Muscle layer of duodenum (tissue), 2 donors: Measurements from ENCODE around the gene TBL2.
"Not testable (repeated sequence)": the region's sequence is repeated elsewhere in the genome, so short reads cannot be mapped to it uniquely, and the experiment has no call there.

Source experiments
- H3K27ac ChIP-seq: one replicate; pipeline ENCODE4 v1.7.0; 2013; ENCODE audit warnings: mild to moderate bottlenecking, low read length
- H3K27me3 ChIP-seq: one replicate; pipeline ENCODE4 v1.7.0; 2013; ENCODE audit warnings: low read depth, mild to moderate bottlenecking, control low read depth, low read length
- H3K36me3 ChIP-seq, 2 donors: one replicate each; pipeline ENCODE4 v1.7.0; 2013; ENCODE audit warnings: low read length in 2 of 2, control low read depth in 1 of 2, mild to moderate bottlenecking in 1 of 2; ENCODE audit not compliant: insufficient read depth in 2 of 2, control insufficient read depth in 1 of 2
- H3K4me1 ChIP-seq, 2 donors: one replicate each; pipeline ENCODE4 v1.7.0; 2013; ENCODE audit warnings: low read length in 2 of 2, mild to moderate bottlenecking in 2 of 2, control low read depth in 1 of 2, moderate library complexity in 1 of 2; ENCODE audit not compliant: insufficient read depth in 2 of 2, control insufficient read depth in 1 of 2
- H3K4me3 ChIP-seq, 2 donors: one replicate each; pipeline ENCODE4 v1.7.0; 2013; ENCODE audit warnings: low read length in 2 of 2, low read depth in 1 of 2, mild to moderate bottlenecking in 1 of 2
- H3K9me3 ChIP-seq, 2 donors: one replicate each; pipeline ENCODE4 v1.7.0; 2013; ENCODE audit warnings: low read length in 2 of 2, control low read depth in 1 of 2, mild to moderate bottlenecking in 1 of 2; ENCODE audit not compliant: control insufficient read depth in 1 of 2
- donor health status: healthy.

Gene TBL2

GRCh38 chr7:73541722-73542121 lies 36.7 kb downstream of the TBL2 start:
- H3K27ac ChIP-seq = no peak overlapping the region
- peaks cover 48 to 58% of the 10 kb centered on the region in 2 donors for H3K36me3 ChIP-seq
- H3K27me3 ChIP-seq = no peaks in the 10 kb centered on the region
- H3K4me3 ChIP-seq = no peak overlapping the region
- H3K4me1 ChIP-seq = no peaks in the 10 kb centered on the region
- H3K9me3 ChIP-seq = no peaks in the 10 kb centered on the region

- H3K4me1 ChIP-seq = no peaks in the 10 kb centered on the region
- no peaks in the 10 kb centered on the region for H3K27me3 ChIP-seq
Measured at GRCh38 chr7:73539709-73540108, 38.7 kb downstream of the TBL2 start.

GRCh38 chr7:73538510-73538909 lies 39.9 kb downstream of the TBL2 start:
- H3K27ac ChIP-seq, H3K9me3 ChIP-seq, H3K4me3 ChIP-seq, H3K4me1 ChIP-seq, H3K27me3 ChIP-seq: not testable (repeated sequence)
- peaks cover 53 to 71% of the 10 kb centered on the region in 2 donors for H3K36me3 ChIP-seq

More at GRCh38 chr7:73539709-73540108, 38.7 kb downstream of the TBL2 start:
- Histone ChIP-seq H3K9me3 (no peaks in the 10 kb centered on the region), H3K36me3 (peaks cover 58 to 68% of the 10 kb centered on the region in 2 donors), H3K4me3 (no peak overlapping the region), H3K27ac (no peak overlapping the region)

DNA sequence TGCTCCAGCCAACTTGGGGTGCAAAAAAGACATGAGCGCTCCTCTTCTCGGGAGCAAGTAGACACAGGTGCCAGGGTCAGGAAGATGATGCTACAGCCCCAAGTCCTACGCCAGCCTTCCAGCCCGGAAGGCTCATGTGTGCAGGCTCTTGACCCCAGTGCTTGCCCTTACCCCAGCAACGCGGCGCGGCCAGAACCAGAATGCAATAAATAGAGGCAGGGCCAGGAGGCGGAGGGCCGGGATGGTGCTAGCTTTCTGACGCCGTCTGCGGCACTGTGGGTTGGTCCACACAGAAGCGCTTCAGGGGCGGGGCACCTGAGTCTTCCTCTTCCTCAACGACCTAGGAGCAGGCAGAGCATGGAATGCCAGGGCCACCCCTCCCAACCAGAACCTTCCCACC lies 41.3 kb downstream of the TBL2 start:
- Histone ChIP-seq H3K4me3 (no peak overlapping the region), H3K4me1 (no peaks in the 10 kb centered on the region), H3K27me3 (no peaks in the 10 kb centered on the region), H3K9me3 (no peaks in the 10 kb centered on the region), H3K36me3 (peaks cover 44 to 64% of the 10 kb centered on the region in 2 donors), H3K27ac (no peak overlapping the region)

- Histone ChIP-seq H3K4me3 (no peak overlapping the region), H3K27me3 (no peaks in the 10 kb centered on the region), H3K4me1 (no peaks in the 10 kb centered on the region), H3K27ac (no peak overlapping the region), H3K36me3 (peaks cover 38 to 58% of the 10 kb centered on the region in 2 donors), H3K9me3 (no peaks in the 10 kb centered on the region)
Measured at GRCh38 chr7:73536479-73536878, 41.9 kb downstream of the TBL2 start.

DNA sequence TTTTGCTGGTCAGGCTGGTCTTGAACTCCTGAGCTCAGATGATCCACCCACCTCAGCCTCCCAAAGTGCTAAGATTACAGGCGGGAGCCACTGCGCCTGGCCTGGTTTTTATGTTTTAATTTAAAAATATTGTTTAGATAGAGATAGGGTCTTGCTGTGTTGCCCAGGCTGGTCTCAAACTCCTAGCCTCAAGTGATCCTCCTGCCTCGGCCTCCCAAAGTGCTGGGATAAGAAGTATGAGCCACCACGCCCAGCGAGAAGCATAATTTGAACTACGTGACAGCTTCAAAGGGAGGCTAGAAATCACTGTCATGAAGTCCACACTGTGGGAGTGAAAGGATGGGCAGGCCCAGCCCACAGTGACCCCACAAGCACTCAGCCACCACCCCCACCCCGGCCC lies 42.5 kb downstream of the TBL2 start:
- not testable (repeated sequence) for H3K27ac ChIP-seq, H3K9me3 ChIP-seq, H3K4me3 ChIP-seq, H3K4me1 ChIP-seq, H3K27me3 ChIP-seq
- peaks cover 38 to 57% of the 10 kb centered on the region in 2 donors for H3K36me3 ChIP-seq

DNA sequence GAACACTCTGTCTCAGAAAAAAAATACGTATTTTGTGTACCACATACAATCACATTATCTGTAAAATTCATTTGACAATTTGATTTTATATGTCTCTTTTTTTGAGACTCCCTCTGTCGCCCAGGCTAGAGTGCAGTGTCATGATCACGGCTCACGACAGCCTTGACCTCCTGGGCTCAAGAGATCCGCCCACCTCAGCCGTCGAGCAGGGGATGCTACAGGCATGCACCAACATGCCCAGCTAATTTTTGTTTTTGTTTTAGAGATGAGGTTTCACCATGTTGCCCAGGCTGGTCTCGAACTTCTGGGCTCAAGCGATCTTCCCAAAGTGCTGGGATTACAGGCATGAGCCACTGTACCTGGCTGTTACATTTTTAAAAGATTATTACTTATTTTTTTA lies 44.6 kb downstream of the TBL2 start:
- H3K4me1 ChIP-seq = no peaks in the 10 kb centered on the region
- peaks cover 25 to 41% of the 10 kb centered on the region in 2 donors for H3K36me3 ChIP-seq
- H3K4me3 ChIP-seq = no peak overlapping the region
- H3K9me3 ChIP-seq = no peaks in the 10 kb centered on the region
- no peak overlapping the region for H3K27ac ChIP-seq
- H3K27me3 ChIP-seq = no peaks in the 10 kb centered on the region

- no peaks in the 10 kb centered on the region for H3K9me3 ChIP-seq
- peaks cover 14 to 27% of the 10 kb centered on the region in 2 donors for H3K36me3 ChIP-seq
- no peaks in the 10 kb centered on the region for H3K4me1 ChIP-seq
Measured at GRCh38 chr7:73532224-73532623, 46.2 kb downstream of the TBL2 start.

DNA sequence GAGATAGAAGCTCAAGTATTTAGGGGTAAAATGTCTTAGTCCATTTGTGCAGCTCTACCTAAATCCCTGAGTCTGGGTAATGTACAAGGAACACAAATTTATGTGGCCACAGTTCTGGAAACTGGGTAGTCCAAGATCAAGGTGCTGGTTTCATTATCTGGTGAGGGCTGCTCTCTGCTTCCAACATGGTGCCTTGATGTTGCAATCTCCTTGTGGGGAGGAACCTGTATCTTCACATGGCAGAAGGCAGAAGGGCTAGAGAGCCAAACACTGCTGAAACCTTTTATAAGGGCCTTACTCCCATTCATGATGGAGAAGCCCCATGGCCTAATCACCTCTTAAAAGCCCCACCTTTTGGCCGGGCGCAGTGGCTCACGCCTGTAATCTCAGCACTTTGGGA lies 47.6 kb downstream of the TBL2 start:
- H3K27me3 ChIP-seq = no peaks in the 10 kb centered on the region
- no peaks in the 10 kb centered on the region for H3K4me1 ChIP-seq
- H3K4me3 ChIP-seq = no peak overlapping the region
- H3K36me3 ChIP-seq = peaks cover 5 to 13% of the 10 kb centered on the region in 2 donors
- H3K9me3 ChIP-seq = no peaks in the 10 kb centered on the region
- no peak overlapping the region for H3K27ac ChIP-seq

More at GRCh38 chr7:73532224-73532623, 46.2 kb downstream of the TBL2 start:
- Histone ChIP-seq H3K4me3 (no peak overlapping the region), H3K27ac (no peak overlapping the region), H3K27me3 (no peaks in the 10 kb centered on the region)

DNA sequence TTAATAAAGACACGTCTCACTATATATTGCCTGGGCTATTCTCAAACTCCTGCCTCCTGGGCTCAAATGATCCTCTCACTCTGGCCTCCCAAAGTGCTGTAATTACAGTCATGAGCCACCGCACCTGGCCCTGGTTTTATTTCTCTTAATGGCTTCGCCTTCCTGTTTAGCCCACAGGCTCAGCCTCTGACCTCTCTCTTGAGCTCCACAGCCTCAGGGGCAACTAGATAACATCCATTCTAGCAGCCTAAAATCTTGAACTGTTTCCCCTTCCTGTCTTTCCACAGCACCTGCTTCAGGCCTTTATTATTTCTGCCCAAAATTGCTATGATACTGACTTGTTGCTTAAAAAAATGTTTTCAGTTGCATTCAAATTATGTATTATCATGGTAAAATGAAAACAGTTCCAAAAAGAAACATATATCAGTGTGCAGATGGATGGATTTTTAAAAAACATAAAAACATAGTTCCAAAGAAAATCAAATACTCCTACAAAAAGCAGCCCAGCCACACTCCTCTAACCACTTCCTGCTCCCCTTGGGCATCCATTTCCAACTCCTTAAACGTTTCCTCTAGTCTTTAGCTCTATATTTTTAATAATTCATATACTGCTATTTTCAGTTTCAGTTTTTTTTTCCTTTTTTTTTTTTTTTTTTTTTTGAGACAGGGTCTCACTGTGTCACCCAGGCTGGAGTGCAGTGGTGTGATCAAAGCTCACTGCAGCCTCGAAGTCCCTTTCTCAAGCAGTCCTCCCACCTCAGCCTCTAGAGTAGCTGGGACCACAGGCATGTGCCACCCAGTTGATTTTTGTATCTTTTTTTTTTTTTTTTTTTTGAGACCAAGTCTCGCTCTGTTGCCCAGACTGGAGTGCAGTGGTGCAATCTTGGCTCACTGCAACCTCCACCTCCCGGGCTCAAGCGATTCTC lies 51.2 kb downstream of the TBL2 start:
- Histone ChIP-seq H3K36me3 (no peaks in the 10 kb centered on the region), H3K4me3 (no peak overlapping the region), H3K27ac (no peak overlapping the region), H3K4me1 (no peaks in the 10 kb centered on the region), H3K9me3 (no peaks in the 10 kb centered on the region), H3K27me3 (no peaks in the 10 kb centered on the region)

GRCh38 chr7:73526158-73526494 lies 52.3 kb downstream of the TBL2 start:
- H3K4me1 ChIP-seq, H3K27me3 ChIP-seq, H3K27ac ChIP-seq, H3K36me3 ChIP-seq, H3K4me3 ChIP-seq, H3K9me3 ChIP-seq: not testable (repeated sequence)
